Measurements from ENCODE around the gene GTF3C5.
"Not testable (repeated sequence)": the region's sequence is repeated elsewhere in the genome, so short reads cannot be mapped to it uniquely, and the experiment has no call there.

Gene GTF3C5

GRCh38 chr9:133058550-133059320, 27.9 kb downstream of the GTF3C5 start:
- H3K27me3 ChIP-seq (ENCODE audit: control insufficient read depth in 1 of 2, insufficient read depth in 2 of 2, low read length in 2 of 2) = no peaks in the 10 kb centered on the region
- H3K27ac ChIP-seq (ENCODE audit: low read depth, low read length) = no peak overlapping the region
- H3K4me1 ChIP-seq (ENCODE audit: control insufficient read depth in 1 of 2, insufficient read depth in 2 of 2, low read length in 2 of 2) = peaks cover 23 to 41% of the 10 kb centered on the region in 2 donors
- no peaks in the 10 kb centered on the region for H3K9me3 ChIP-seq (ENCODE audit: control insufficient read depth in 1 of 2, low read length in 2 of 2)
- no peak overlapping the region for H3K4me3 ChIP-seq (ENCODE audit: low read depth in 1 of 2, low read length in 2 of 2)
- peaks cover 32 to 41% of the 10 kb centered on the region in 2 donors for H3K36me3 ChIP-seq (ENCODE audit: control insufficient read depth in 1 of 2, insufficient read depth in 2 of 2, low read length in 2 of 2)
- no peak overlapping the region for H3K9ac ChIP-seq (ENCODE audit: low read depth in 1 of 2, low read length in 2 of 2)

- Histone ChIP-seq H3K27ac (ENCODE audit: low read depth, low read length) (no peak overlapping the region), H3K27me3 (ENCODE audit: control insufficient read depth in 1 of 2, insufficient read depth in 2 of 2, low read length in 2 of 2) (no peaks in the 10 kb centered on the region), H3K36me3 (ENCODE audit: control insufficient read depth in 1 of 2, insufficient read depth in 2 of 2, low read length in 2 of 2) (peaks cover 23 to 34% of the 10 kb centered on the region in 2 donors), H3K4me1 (ENCODE audit: control insufficient read depth in 1 of 2, insufficient read depth in 2 of 2, low read length in 2 of 2) (peaks cover 23 to 41% of the 10 kb centered on the region in 2 donors), H3K4me3 (ENCODE audit: low read depth in 1 of 2, low read length in 2 of 2) (no peak overlapping the region), H3K9me3 (ENCODE audit: control insufficient read depth in 1 of 2, low read length in 2 of 2) (no peaks in the 10 kb centered on the region), H3K9ac (ENCODE audit: low read depth in 1 of 2, low read length in 2 of 2) (no peak overlapping the region)
These were observed 28.8 kb downstream of the GTF3C5 start for GRCh38 chr9:133059623-133060022.

GRCh38 chr9:133060417-133060841, 29.6 kb downstream of the GTF3C5 start:
- H3K27ac ChIP-seq (ENCODE audit: low read depth, low read length) = no peak overlapping the region

GRCh38 chr9:133061019-133061763, 30.4 kb downstream of the GTF3C5 start:
- not testable (repeated sequence) for H3K4me3 ChIP-seq (ENCODE audit: low read depth in 1 of 2, low read length in 2 of 2); H3K27me3 ChIP-seq (ENCODE audit: control insufficient read depth in 1 of 2, insufficient read depth in 2 of 2, low read length in 2 of 2); H3K27ac ChIP-seq (ENCODE audit: low read depth, low read length); H3K9ac ChIP-seq (ENCODE audit: low read depth in 1 of 2, low read length in 2 of 2); H3K9me3 ChIP-seq (ENCODE audit: control insufficient read depth in 1 of 2, low read length in 2 of 2)
- H3K36me3 ChIP-seq (ENCODE audit: control insufficient read depth in 1 of 2, insufficient read depth in 2 of 2, low read length in 2 of 2) = peaks cover 10 to 18% of the 10 kb centered on the region in 2 donors
- H3K4me1 ChIP-seq (ENCODE audit: control insufficient read depth in 1 of 2, insufficient read depth in 2 of 2, low read length in 2 of 2) = peaks cover 14 to 33% of the 10 kb centered on the region in 2 donors

More at GRCh38 chr9:133060417-133060841, 29.6 kb downstream of the GTF3C5 start:
- Histone ChIP-seq H3K4me3 (ENCODE audit: low read depth in 1 of 2, low read length in 2 of 2) (no peak overlapping the region), H3K9me3 (ENCODE audit: control insufficient read depth in 1 of 2, low read length in 2 of 2) (no peaks in the 10 kb centered on the region), H3K36me3 (ENCODE audit: control insufficient read depth in 1 of 2, insufficient read depth in 2 of 2, low read length in 2 of 2) (peaks cover 15 to 25% of the 10 kb centered on the region in 2 donors), H3K27me3 (ENCODE audit: control insufficient read depth in 1 of 2, insufficient read depth in 2 of 2, low read length in 2 of 2) (no peaks in the 10 kb centered on the region), H3K9ac (ENCODE audit: low read depth in 1 of 2, low read length in 2 of 2) (no peak overlapping the region), H3K4me1 (ENCODE audit: control insufficient read depth in 1 of 2, insufficient read depth in 2 of 2, low read length in 2 of 2) (peaks cover 21 to 40% of the 10 kb centered on the region in 2 donors)

GRCh38 chr9:133061764-133062145, 31.0 kb downstream of the GTF3C5 start, which contains the start of gene CEL:
Gene CEL (plus strand): TSS chr9:133061981. CDS start chr9:133062003, 22 bp downstream.
- H3K9ac ChIP-seq (ENCODE audit: low read depth in 1 of 2, low read length in 2 of 2); H3K9me3 ChIP-seq (ENCODE audit: control insufficient read depth in 1 of 2, low read length in 2 of 2); H3K27me3 ChIP-seq (ENCODE audit: control insufficient read depth in 1 of 2, insufficient read depth in 2 of 2, low read length in 2 of 2); H3K27ac ChIP-seq (ENCODE audit: low read depth, low read length); H3K4me3 ChIP-seq (ENCODE audit: low read depth in 1 of 2, low read length in 2 of 2): not testable (repeated sequence)
- Histone ChIP-seq H3K4me1 (ENCODE audit: control insufficient read depth in 1 of 2, insufficient read depth in 2 of 2, low read length in 2 of 2) (peaks cover 9 to 27% of the 10 kb centered on the region in 2 donors), H3K36me3 (ENCODE audit: control insufficient read depth in 1 of 2, insufficient read depth in 2 of 2, low read length in 2 of 2) (peaks cover 6 to 13% of the 10 kb centered on the region in 2 donors)

- H3K4me3 ChIP-seq (ENCODE audit: low read depth in 1 of 2, low read length in 2 of 2); H3K27ac ChIP-seq (ENCODE audit: low read depth, low read length); H3K27me3 ChIP-seq (ENCODE audit: control insufficient read depth in 1 of 2, insufficient read depth in 2 of 2, low read length in 2 of 2); H3K9me3 ChIP-seq (ENCODE audit: control insufficient read depth in 1 of 2, low read length in 2 of 2); H3K36me3 ChIP-seq (ENCODE audit: control insufficient read depth in 1 of 2, insufficient read depth in 2 of 2, low read length in 2 of 2); H3K9ac ChIP-seq (ENCODE audit: low read depth in 1 of 2, low read length in 2 of 2): not testable (repeated sequence)
- H3K4me1 ChIP-seq (ENCODE audit: control insufficient read depth in 1 of 2, insufficient read depth in 2 of 2, low read length in 2 of 2) = peaks cover 4 to 26% of the 10 kb centered on the region in 2 donors
These were observed 31.8 kb downstream of the GTF3C5 start for GRCh38 chr9:133062569-133062968.

GRCh38 chr9:133063159-133063499, 32.3 kb downstream of the GTF3C5 start:
- Histone ChIP-seq H3K9ac (ENCODE audit: low read depth in 1 of 2, low read length in 2 of 2) (no peak overlapping the region), H3K27ac (ENCODE audit: low read depth, low read length) (no peak overlapping the region), H3K4me3 (ENCODE audit: low read depth in 1 of 2, low read length in 2 of 2) (no peak overlapping the region), H3K27me3 (ENCODE audit: control insufficient read depth in 1 of 2, insufficient read depth in 2 of 2, low read length in 2 of 2) (no peaks in the 10 kb centered on the region), H3K9me3 (ENCODE audit: control insufficient read depth in 1 of 2, low read length in 2 of 2) (no peaks in the 10 kb centered on the region), H3K36me3 (ENCODE audit: control insufficient read depth in 1 of 2, insufficient read depth in 2 of 2, low read length in 2 of 2) (peaks cover 0 to under 1% of the 10 kb centered on the region in 2 donors), H3K4me1 (ENCODE audit: control insufficient read depth in 1 of 2, insufficient read depth in 2 of 2, low read length in 2 of 2) (peaks cover 4 to 23% of the 10 kb centered on the region in 2 donors)

GRCh38 chr9:133063500-133064231, 32.9 kb downstream of the GTF3C5 start:
- Histone ChIP-seq H3K4me3 (ENCODE audit: low read depth in 1 of 2, low read length in 2 of 2) (no peak overlapping the region), H3K27me3 (ENCODE audit: control insufficient read depth in 1 of 2, insufficient read depth in 2 of 2, low read length in 2 of 2) (no peaks in the 10 kb centered on the region), H3K4me1 (ENCODE audit: control insufficient read depth in 1 of 2, insufficient read depth in 2 of 2, low read length in 2 of 2) (peaks cover 4 to 18% of the 10 kb centered on the region in 2 donors), H3K36me3 (ENCODE audit: control insufficient read depth in 1 of 2, insufficient read depth in 2 of 2, low read length in 2 of 2) (no peaks in the 10 kb centered on the region), H3K27ac (ENCODE audit: low read depth, low read length) (no peak overlapping the region), H3K9ac (ENCODE audit: low read depth in 1 of 2, low read length in 2 of 2) (no peak overlapping the region), H3K9me3 (ENCODE audit: control insufficient read depth in 1 of 2, low read length in 2 of 2) (no peaks in the 10 kb centered on the region)

GRCh38 chr9:133064241-133065069, 33.7 kb downstream of the GTF3C5 start:
- Histone ChIP-seq H3K9me3 (ENCODE audit: control insufficient read depth in 1 of 2, low read length in 2 of 2) (no peaks in the 10 kb centered on the region), H3K4me1 (ENCODE audit: control insufficient read depth in 1 of 2, insufficient read depth in 2 of 2, low read length in 2 of 2) (peaks cover 4 to 12% of the 10 kb centered on the region in 2 donors), H3K9ac (ENCODE audit: low read depth in 1 of 2, low read length in 2 of 2) (no peak overlapping the region), H3K27me3 (ENCODE audit: control insufficient read depth in 1 of 2, insufficient read depth in 2 of 2, low read length in 2 of 2) (no peaks in the 10 kb centered on the region), H3K36me3 (ENCODE audit: control insufficient read depth in 1 of 2, insufficient read depth in 2 of 2, low read length in 2 of 2) (no peaks in the 10 kb centered on the region), H3K27ac (ENCODE audit: low read depth, low read length) (no peak overlapping the region), H3K4me3 (ENCODE audit: low read depth in 1 of 2, low read length in 2 of 2) (no peak overlapping the region)
